K562 (cell line): ENCODE results near the gene KCNC4. TPM values are rescaled to one million over a fixed set of nuclear protein-coding genes. Genes with fewer than 3 reads are reported as not detected.

ENCODE experiments used
- ATAC-seq: fragments of 200-7000 bp; cut with Tn5 transposase; 3 replicates; pipeline ENCODE4 v1.9.1; 2020; ENCODE audit warnings: moderate library complexity
- BruUV-seq: library from RNA; stranded (reverse); fragments of 400-500 nt; replicated peaks from 2 replicates; lab custom pipeline; 2021; lab: Mats Ljungman, UMichigan
- CTCF ChIA-PET: fragments of 300-600 bp; formaldehyde crosslinking; extraction: SDS; loops from one replicate; lab custom pipeline; 2021; ENCODE audit warnings: low intra/inter-chr PET ratio; lab: Yijun Ruan, JAX
- POLR2A ChIA-PET: fragments of 300-600, 350-650 bp; sonication (Branson Sonifier 250); formaldehyde crosslinking; extraction: SDS; loops from one replicate; lab custom pipeline; 2021; ENCODE audit warnings: antibody characterized with exemption, inconsistent platforms; lab: Yijun Ruan, JAX
- DNase-seq, 4 experiments: peaks; one replicate each; pipeline versions ENCODE4 v3.0.0 to v3.0.0-alpha.2; 2011 to 2018; ENCODE audit warnings: low spot score in 3 of 4, mixed read lengths in 3 of 4; ENCODE audit errors: extremely low read depth in 1 of 4
- FAIRE-seq: peaks from 2 replicates; lab custom pipeline; 2011; peaks lifted over from hg19 to GRCh38; lab: Jason Lieb, UNC
- H2AFZ ChIP-seq: 2 replicates; pipeline ENCODE4 v1.6.0; 2011; ENCODE audit warnings: low read depth, low read length, control low read depth, inconsistent platforms
- H3K27ac ChIP-seq: fragments of 200-600 bp; 3 replicates; pipeline ENCODE4 v1.8.0; 2011; ENCODE audit warnings: low read depth, mild to moderate bottlenecking, control low read depth, inconsistent platforms, low read length, moderate library complexity, mixed read lengths; ENCODE audit errors: extremely low read depth
- H3K27me3 ChIP-seq, 2 experiments: fragments of 300-600 bp in 1 of 2; 2 replicates in 1 of 2; 3 replicates in 1 of 2; pipeline versions ENCODE4 v1.6.0 to v1.8.0; 2011; ENCODE audit warnings: inconsistent platforms in 2 of 2, low read length in 2 of 2, mild to moderate bottlenecking in 1 of 2, mixed read lengths in 1 of 2, moderate library complexity in 1 of 2; ENCODE audit not compliant: control insufficient read depth in 2 of 2, insufficient read depth in 2 of 2
- H3K36me3 ChIP-seq: fragments of 300-600 bp; 3 replicates; pipeline ENCODE4 v1.8.0; 2011; ENCODE audit warnings: mild to moderate bottlenecking, low read length, inconsistent platforms; ENCODE audit not compliant: control insufficient read depth, insufficient read depth
- H3K4me1 ChIP-seq, 2 experiments: fragments of 200-600 bp in 1 of 2; replicated peaks in 1 of 2; 2 replicates in 1 of 2; 3 replicates in 1 of 2; pipeline versions ENCODE4 v1.5.1 to v1.8.0; 2011; ENCODE audit warnings: inconsistent platforms in 2 of 2, low read length in 2 of 2, mild to moderate bottlenecking in 1 of 2, mixed read lengths in 1 of 2, moderate library complexity in 1 of 2; ENCODE audit not compliant: control insufficient read depth in 2 of 2, insufficient read depth in 2 of 2
- H3K4me2 ChIP-seq: 2 replicates; pipeline ENCODE4 v1.6.1; 2011; ENCODE audit warnings: low read length, control low read depth, inconsistent platforms, mixed read lengths; ENCODE audit not compliant: insufficient read depth
- H3K4me3 ChIP-seq: fragments of 200-600 bp; sonication (generic), shearing (Covaris generic); 2 replicates; pipeline ENCODE4 v1.5.1; 2016; ENCODE audit warnings: control low read depth, inconsistent platforms
- H3K79me2 ChIP-seq: fragments of 200-600 bp; 3 replicates; pipeline ENCODE4 v1.8.0; 2011; ENCODE audit warnings: low read length, inconsistent platforms; ENCODE audit not compliant: control insufficient read depth, insufficient read depth
- H3K9ac ChIP-seq, 2 experiments: 2 replicates each; pipeline versions ENCODE4 v1.6.0 to v1.6.1; 2011; ENCODE audit warnings: low read depth in 2 of 2, low read length in 2 of 2, control low read depth in 1 of 2, inconsistent platforms in 1 of 2, mild to moderate bottlenecking in 1 of 2, mixed read lengths in 1 of 2; ENCODE audit not compliant: insufficient read depth in 1 of 2
- H3K9me1 ChIP-seq: one replicate; pipeline ENCODE4 v1.6.0; 2011; ENCODE audit warnings: inconsistent platforms, mild to moderate bottlenecking, low read length, moderate library complexity; ENCODE audit not compliant: control insufficient read depth, insufficient read depth
- H3K9me3 ChIP-seq: replicated peaks from 2 replicates; pipeline ENCODE4 v1.5.1; 2011; ENCODE audit warnings: low read depth, low read length, inconsistent platforms; ENCODE audit not compliant: control insufficient read depth, insufficient read depth
- H4K20me1 ChIP-seq: replicated peaks from 2 replicates; pipeline ENCODE4 v1.6.1; 2011; ENCODE audit warnings: low read length, inconsistent platforms, mixed read lengths; ENCODE audit not compliant: control insufficient read depth, insufficient read depth
- CREB1 ChIP-seq, 2 experiments: sonication (generic) in 1 of 2; formaldehyde crosslinking in 1 of 2; IDR thresholded peaks; 2 replicates each; pipeline versions ENCODE4 v1.6.1 to v1.8.0; 2012 to 2022; ENCODE audit warnings: inconsistent platforms in 1 of 2, mild to moderate bottlenecking in 1 of 2, missing genetic modification reagents in 1 of 2, moderate library complexity in 1 of 2
- GTF2A2 ChIP-seq: IDR thresholded peaks from 2 replicates; pipeline ENCODE4 v1.6.1; 2016; ENCODE audit warnings: mild to moderate bottlenecking, missing genetic modification characterization, missing compliant biosample characterization
- IRF2 ChIP-seq: sonication (generic); formaldehyde crosslinking; IDR thresholded peaks from 2 replicates; pipeline ENCODE4 v1.8.1; 2022; ENCODE audit warnings: mild to moderate bottlenecking, missing genetic modification reagents
- MAFK ChIP-seq: IDR thresholded peaks from 2 replicates; pipeline ENCODE4 v1.6.1; 2011; ENCODE audit warnings: low read length, improper control_type of control experiment
- MEF2A ChIP-seq: IDR thresholded peaks from 2 replicates; pipeline ENCODE4 v1.6.1; 2011; ENCODE audit warnings: low read depth, mild to moderate bottlenecking, low read length, moderate library complexity; ENCODE audit not compliant: control insufficient read depth
- NFE2 ChIP-seq: IDR thresholded peaks from 2 replicates; pipeline ENCODE4 v1.6.1; 2014; ENCODE audit warnings: antibody characterized with exemption, low read depth
- NFE2L1 ChIP-seq: fragments of 450-650 bp; IDR thresholded peaks from 2 replicates; pipeline ENCODE4 v1.6.1; 2016; ENCODE audit warnings: missing genetic modification characterization, low read depth, mild to moderate bottlenecking, missing compliant biosample characterization, moderate library complexity, borderline replicate concordance
- NR2C1 ChIP-seq, 2 experiments: fragments of 450-650 bp; IDR thresholded peaks; 2 replicates each; pipeline ENCODE4 v1.6.1; 2017; ENCODE audit warnings: mild to moderate bottlenecking in 2 of 2, antibody characterized with exemption in 1 of 2, inconsistent platforms in 1 of 2, missing compliant biosample characterization in 1 of 2, missing genetic modification characterization in 1 of 2
- RCOR1 ChIP-seq, 2 experiments: IDR thresholded peaks; 2 replicates each; pipeline ENCODE4 v1.6.1; 2012; ENCODE audit warnings: low read depth in 2 of 2, low read length in 2 of 2, borderline replicate concordance in 1 of 2, improper control_type of control experiment in 1 of 2
- ZBTB7A ChIP-seq: IDR thresholded peaks from 2 replicates; pipeline ENCODE4 v1.6.1; 2011; ENCODE audit warnings: low read depth, mild to moderate bottlenecking, low read length, moderate library complexity, borderline replicate concordance; ENCODE audit not compliant: control insufficient read depth
- WGBS: fragments of 100-300 bp; shearing (Covaris generic); methylation state at CpG from one replicate; pipeline ENCODE4 v1.1.6; 2016; ENCODE audit warnings: low coverage, mixed read lengths; ENCODE audit not compliant: insufficient coverage; ENCODE audit errors: missing lambda C conversion rate; 5-methylcytosine and 5-hydroxymethylcytosine counted together
- in situ Hi-C: fragments of 300-500 bp; cut with MboI; formaldehyde crosslinking; loops from 4 replicates; pipeline ENCODE4 v1.15.0; 2018; ENCODE audit warnings: inconsistent platforms, mixed read lengths
- intact Hi-C: fragments of 100-400 bp; cut with micrococcal nuclease; formaldehyde crosslinking; loops from 2 replicates; pipeline ENCODE4 v1.14.2; 2022
- polyA plus RNA-seq, 8 experiments: library from polyadenylated mRNA; depleted of rRNA in 4 of 8; stranded (reverse) in 5 of 8; unstranded in 3 of 8; fragments of >200 nt; fragmentation: Nextera tagmentation in 2 of 8; fragmentation: Illumina TruSeq in 1 of 8; extraction: Ambion mirVana in 2 of 8; extraction: Trizol in 1 of 8; gene quantifications; 2 replicates each; pipeline versions ENCODE4 v1.2.1 to v1.2.3, GENCODE V29; 2011 to 2014; ENCODE audit warnings: inconsistent platforms in 1 of 8, missing spikeins in 1 of 8
- total RNA-seq, 7 experiments: library from RNA; depleted of rRNA in 6 of 7; stranded (reverse); fragments of >200 nt in 6 of 7; fragmentation: Illumina TruSeq in 2 of 7; extraction: Trizol in 2 of 7; gene quantifications; 2 replicates each; pipeline versions ENCODE4 v1.2.1 to v1.2.3, GENCODE V29; 2011 to 2021; ENCODE audit warnings: low replicate concordance in 1 of 7

The KCNC4 gene
- total and polyA plus RNA-seq, 9 of the 15 experiments (the other 6 are each of a cell fraction or from before 2014, with no cell fraction given) = 0.07 to 1.8 (median 0.73) TPM

DNA sequence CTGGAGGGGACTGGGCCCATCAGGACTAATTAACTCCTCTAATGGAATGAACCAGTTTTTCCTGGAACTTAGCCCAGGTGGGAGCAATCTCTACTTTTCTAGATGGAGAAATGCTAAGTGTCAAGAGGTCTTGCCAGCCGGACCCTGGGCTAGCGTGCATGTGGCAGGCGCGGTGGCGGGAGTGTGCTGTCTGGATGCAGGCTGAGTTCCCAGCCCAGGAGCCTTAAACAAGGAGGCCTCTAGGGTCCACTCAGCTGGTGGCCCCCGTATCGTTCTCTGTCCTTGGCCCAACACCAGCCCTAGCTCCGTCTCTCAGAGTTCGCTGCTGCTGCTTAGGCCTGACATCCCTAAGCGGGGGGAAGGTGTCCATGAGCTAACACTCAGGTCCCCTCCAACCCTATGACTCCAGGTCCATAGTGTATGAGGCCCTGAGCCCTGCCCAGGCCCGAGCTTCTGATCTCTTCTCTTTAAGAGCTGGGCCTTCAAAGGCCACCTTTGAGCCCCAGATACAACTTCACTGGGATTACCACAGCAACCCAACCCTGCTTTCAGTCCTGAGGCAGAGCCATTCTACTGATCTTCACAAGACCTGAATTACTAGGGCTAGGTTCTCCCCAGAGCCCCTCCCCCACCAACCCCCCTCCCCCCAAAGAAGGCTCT is 3.7 kb upstream of the KCNC4 start:
- Histone ChIP-seq H3K9me1 (peaks cover 2% of the 10 kb centered on the region), H4K20me1 (peaks cover 10% of the 10 kb centered on the region; the same call in 1 of the 2 replicates), H3K27me3 (peaks cover 4 to 29% of the 10 kb centered on the region in 2 experiments; a peak in 4 of 5 replicates), H3K4me2 (no peak overlapping the region), H3K4me3 (no peak overlapping the region), H3K27ac (no peak overlapping the region), H2AFZ (no peak overlapping the region), H3K36me3 (no peaks in the 10 kb centered on the region), H3K9me3 (no peaks in the 10 kb centered on the region), H3K4me1 (peaks cover 0 to 21% of the 10 kb centered on the region in 2 experiments; a peak in 3 of 5 replicates), H3K9ac (no peak overlapping the region), H3K79me2 (no peaks in the 10 kb centered on the region)
- DNase-seq (no peak), ATAC-seq (no peak), FAIRE-seq (no peak)
- intact Hi-C loops (loop anchor here (2.0 kb wide), 1 partner anchor 56 kb away; no protein-coding TSS in a partner anchor), in situ Hi-C loops (no loop called here)
- ChIA-PET CTCF (interaction anchor here (1.0 to 5.3 kb wide), 3 partner anchors 106 to 255 kb away, joined by 3 to 58 read pairs (median 24); no protein-coding TSS in a partner anchor), POLR2A (interaction anchor here (0.7 to 1.6 kb wide), 3 partner anchors 16 to 254 kb away, joined by 3 to 9 read pairs (median 3); no protein-coding TSS in a partner anchor)
- 20% methylated on average over 11 of the region's 11 CpGs for WGBS
- TF ChIP-seq ZBTB7A (no peak), NR2C1 (IDR thresholded peaks at IDR 0.05) (no peak), NR2C1 (tag; IDR thresholded peaks at IDR 0.05) (no peak), MAFK (no peak), IRF2 (CRISPR knock-in tag) (no peak), NFE2L1 (no peak), GTF2A2 (tag) (no peak), CREB1 (IDR thresholded peaks at IDR 0.05) (no peak), CREB1 (CRISPR knock-in tag; IDR thresholded peaks at IDR 0.05) (no peak), RCOR1 (IDR thresholded peaks at IDR 0.05; ENCODE audit: borderline replicate concordance in 1 of 2, low read depth in 2 of 2, low read length in 2 of 2) (no peak), NFE2 (no peak), MEF2A (no peak)
- BruUV-seq = no TSS peak
